Measurements from ENCODE around the gene MBD6. TPM values are rescaled to one million over a fixed set of nuclear protein-coding genes. Genes with fewer than 3 reads are reported as not detected.

The MBD6 gene
- total RNA-seq, 1 experiment from 2014 or later, result 66.8 TPM

DNA sequence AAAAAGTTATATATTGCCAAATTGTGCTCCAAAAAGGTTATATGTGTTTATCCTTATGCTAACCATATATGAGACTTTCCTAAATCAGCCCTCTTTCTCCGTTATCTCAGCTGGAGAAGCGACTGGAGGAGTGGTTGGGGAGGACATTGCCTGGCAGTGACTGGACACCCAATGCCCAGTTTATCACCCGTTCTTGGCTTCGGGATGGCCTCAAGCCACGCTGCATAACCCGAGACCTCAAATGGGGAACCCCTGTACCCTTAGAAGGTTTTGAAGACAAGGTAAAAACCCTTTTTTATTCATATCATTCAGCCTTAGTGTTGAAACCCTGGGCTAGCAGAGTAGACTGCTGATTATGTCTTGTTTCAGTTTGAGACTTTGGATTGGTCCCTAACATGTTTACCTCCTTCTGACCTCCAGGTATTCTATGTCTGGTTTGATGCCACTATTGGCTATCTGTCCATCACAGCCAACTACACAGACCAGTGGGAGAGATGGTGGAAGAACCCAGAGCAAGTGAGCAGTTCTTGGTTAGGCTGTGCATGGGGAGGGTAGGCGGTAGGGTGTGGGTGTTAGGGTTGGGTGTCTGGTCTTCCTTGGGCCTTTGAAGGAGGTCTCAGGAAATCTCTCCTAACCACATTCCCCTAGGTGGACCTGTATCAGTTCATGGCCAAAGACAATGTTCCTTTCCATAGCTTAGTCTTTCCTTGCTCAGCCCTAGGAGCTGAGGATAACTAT is 10.9 kb upstream of the MBD6 start:
- no peaks in the 10 kb centered on the region for H3K79me1 ChIP-seq (ENCODE audit: insufficient read depth, low read depth, low read length, poor library complexity, severe bottlenecking)
- 0 out of 2 replicates have a peak, but pooled peaks cover 1% of the 10 kb centered on the region for H3K79me2 ChIP-seq (ENCODE audit: insufficient read depth, low read length)
- H3K9ac ChIP-seq (ENCODE audit: extremely low read depth, insufficient read length, low read length), result no peak overlapping the region
- no peak overlapping the region for H3K18ac ChIP-seq (ENCODE audit: insufficient read length, low read depth, low read length)
- H2BK20ac ChIP-seq (ENCODE audit: low read depth, low read length, poor library complexity, severe bottlenecking), result no peak overlapping the region
- no peak overlapping the region for H3K27ac Mint-ChIP-seq
- no peak overlapping the region for H4K91ac ChIP-seq (ENCODE audit: insufficient read length, low read depth, low read length)
- no peaks in the 10 kb centered on the region for H4K20me1 ChIP-seq (ENCODE audit: control insufficient read depth, insufficient read depth, insufficient read length)
- no peak overlapping the region for H3K4me2 ChIP-seq (ENCODE audit: insufficient read depth, insufficient read length, low read length)
- no peak overlapping the region for H3K56ac ChIP-seq (ENCODE audit: insufficient read length, low read depth, low read length)
- peaks cover 0 to 2% of the 10 kb centered on the region in 2 experiments; a peak in 1 of 5 replicates for H3K9me3 Mint-ChIP-seq
- H3K36me3 Mint-ChIP-seq (ENCODE audit: insufficient read depth in 1 of 3, low read depth in 3 of 3), result peaks cover 69 to 85% (median 72%) of the 10 kb centered on the region in 3 experiments; a peak in 6 of 7 replicates
- H3K4me3 Mint-ChIP-seq, result no peak overlapping the region
- no peak overlapping the region for H2BK12ac ChIP-seq (ENCODE audit: insufficient read length, low read depth, low read length)
- no peaks in the 10 kb centered on the region for H3K27me3 ChIP-seq (ENCODE audit: insufficient read depth, low read length)
- H3K4me1 ChIP-seq (ENCODE audit: insufficient read depth, low read length), result no peaks in the 10 kb centered on the region
- H3K23ac ChIP-seq (ENCODE audit: insufficient read length, low read depth, low read length), result no peak overlapping the region
- H3K14ac ChIP-seq (ENCODE audit: insufficient read depth, low read length), result no peak overlapping the region
- no peak overlapping the region for H2AK5ac ChIP-seq (ENCODE audit: insufficient read length, low read length)
- H2BK15ac ChIP-seq (ENCODE audit: low read depth, low read length), result no peak overlapping the region
- no peaks in the 10 kb centered on the region for H3K23me2 ChIP-seq (ENCODE audit: insufficient read length, low read depth, low read length, poor library complexity, severe bottlenecking)
- no CpG with 5 or more reads among the region's 7 CpGs for WGBS (ENCODE audit: extremely low coverage, insufficient read length, low lambda C conversion rate)
- H4K8ac ChIP-seq (replicated peaks; ENCODE audit: insufficient read length, low read depth, low read length), result no peak overlapping the region
- H3T11ph ChIP-seq (ENCODE audit: low read length), result no peak overlapping the region
- H3K4me1 Mint-ChIP-seq, result no peaks in the 10 kb centered on the region
- TF ChIP-seq, protein P1, sequence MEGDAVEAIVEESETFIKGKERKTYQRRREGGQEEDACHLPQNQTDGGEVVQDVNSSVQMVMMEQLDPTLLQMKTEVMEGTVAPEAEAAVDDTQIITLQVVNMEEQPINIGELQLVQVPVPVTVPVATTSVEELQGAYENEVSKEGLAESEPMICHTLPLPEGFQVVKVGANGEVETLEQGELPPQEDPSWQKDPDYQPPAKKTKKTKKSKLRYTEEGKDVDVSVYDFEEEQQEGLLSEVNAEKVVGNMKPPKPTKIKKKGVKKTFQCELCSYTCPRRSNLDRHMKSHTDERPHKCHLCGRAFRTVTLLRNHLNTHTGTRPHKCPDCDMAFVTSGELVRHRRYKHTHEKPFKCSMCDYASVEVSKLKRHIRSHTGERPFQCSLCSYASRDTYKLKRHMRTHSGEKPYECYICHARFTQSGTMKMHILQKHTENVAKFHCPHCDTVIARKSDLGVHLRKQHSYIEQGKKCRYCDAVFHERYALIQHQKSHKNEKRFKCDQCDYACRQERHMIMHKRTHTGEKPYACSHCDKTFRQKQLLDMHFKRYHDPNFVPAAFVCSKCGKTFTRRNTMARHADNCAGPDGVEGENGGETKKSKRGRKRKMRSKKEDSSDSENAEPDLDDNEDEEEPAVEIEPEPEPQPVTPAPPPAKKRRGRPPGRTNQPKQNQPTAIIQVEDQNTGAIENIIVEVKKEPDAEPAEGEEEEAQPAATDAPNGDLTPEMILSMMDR (conservative IDR thresholded peaks at IDR 0.05), result no peak
- no peak overlapping the region for H2AFZ ChIP-seq (ENCODE audit: low read length)
- no peak for DNase-seq
- no peaks in the 10 kb centered on the region for H3K9me3 ChIP-seq (ENCODE audit: control insufficient read depth, low read depth, low read length)
- H2BK5ac ChIP-seq (ENCODE audit: insufficient read length, low read length), result no peak overlapping the region
- H3K4ac ChIP-seq (ENCODE audit: low read depth, low read length), result no peak overlapping the region
- no peak overlapping the region for H2BK120ac ChIP-seq (ENCODE audit: low read depth, low read length, poor library complexity, severe bottlenecking)
- 0 out of 2 replicates have a peak, but pooled peaks cover 2% of the 10 kb centered on the region for H3K27me3 Mint-ChIP-seq (ENCODE audit: low read depth)
- no peak overlapping the region for H4K5ac ChIP-seq (ENCODE audit: insufficient read length, low read depth, low read length)
- H3K27ac ChIP-seq (ENCODE audit: insufficient read length, low read depth, low read length), result no peak overlapping the region

Measured in H9 (cell line).